Measurements from ENCODE around the gene CPLX3.

GRCh38 chr15:74817370-74817737 is 9.1 kb upstream of the CPLX3 start:
- TF ChIP-seq POLR2A (IDR thresholded peaks at IDR 0.05; ENCODE audit: low read depth, low read length) (no peak), POLR2AphosphoS5 (IDR thresholded peaks at IDR 0.05; ENCODE audit: low read depth, low read length) (no peak)

Data from GM12892 (cell line).